ENCODE measurements around the gene SON.

- TF ChIP-seq CTCF (IDR thresholded peaks at IDR 0.05) (no peak), POLR2A (IDR thresholded peaks at IDR 0.05) (no peak)
These were observed 75.6 kb downstream of the SON start for GRCh38 chr21:33618407-33618806.

Data from right lobe of liver (tissue), 4 donors.